GM19025 (cell line): ENCODE measurements around the gene ANKS1A.
"Not testable (repeated sequence)": the region's sequence is repeated elsewhere in the genome, so short reads cannot be mapped to it uniquely, and the experiment has no call there.

Experiments
- ATAC-seq: cut with Tn5 transposase; IDR thresholded peaks from one replicate; pipeline ENCODE4 v1.9.1; 2021; ENCODE audit warnings: mild to moderate bottlenecking, low read depth, moderate library complexity; ENCODE audit not compliant: unreplicated experiment

ANKS1A gene, protein sequence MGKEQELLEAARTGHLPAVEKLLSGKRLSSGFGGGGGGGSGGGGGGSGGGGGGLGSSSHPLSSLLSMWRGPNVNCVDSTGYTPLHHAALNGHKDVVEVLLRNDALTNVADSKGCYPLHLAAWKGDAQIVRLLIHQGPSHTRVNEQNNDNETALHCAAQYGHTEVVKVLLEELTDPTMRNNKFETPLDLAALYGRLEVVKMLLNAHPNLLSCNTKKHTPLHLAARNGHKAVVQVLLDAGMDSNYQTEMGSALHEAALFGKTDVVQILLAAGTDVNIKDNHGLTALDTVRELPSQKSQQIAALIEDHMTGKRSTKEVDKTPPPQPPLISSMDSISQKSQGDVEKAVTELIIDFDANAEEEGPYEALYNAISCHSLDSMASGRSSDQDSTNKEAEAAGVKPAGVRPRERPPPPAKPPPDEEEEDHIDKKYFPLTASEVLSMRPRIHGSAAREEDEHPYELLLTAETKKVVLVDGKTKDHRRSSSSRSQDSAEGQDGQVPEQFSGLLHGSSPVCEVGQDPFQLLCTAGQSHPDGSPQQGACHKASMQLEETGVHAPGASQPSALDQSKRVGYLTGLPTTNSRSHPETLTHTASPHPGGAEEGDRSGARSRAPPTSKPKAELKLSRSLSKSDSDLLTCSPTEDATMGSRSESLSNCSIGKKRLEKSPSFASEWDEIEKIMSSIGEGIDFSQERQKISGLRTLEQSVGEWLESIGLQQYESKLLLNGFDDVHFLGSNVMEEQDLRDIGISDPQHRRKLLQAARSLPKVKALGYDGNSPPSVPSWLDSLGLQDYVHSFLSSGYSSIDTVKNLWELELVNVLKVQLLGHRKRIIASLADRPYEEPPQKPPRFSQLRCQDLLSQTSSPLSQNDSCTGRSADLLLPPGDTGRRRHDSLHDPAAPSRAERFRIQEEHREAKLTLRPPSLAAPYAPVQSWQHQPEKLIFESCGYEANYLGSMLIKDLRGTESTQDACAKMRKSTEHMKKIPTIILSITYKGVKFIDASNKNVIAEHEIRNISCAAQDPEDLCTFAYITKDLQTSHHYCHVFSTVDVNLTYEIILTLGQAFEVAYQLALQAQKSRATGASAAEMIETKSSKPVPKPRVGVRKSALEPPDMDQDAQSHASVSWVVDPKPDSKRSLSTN

DNA sequence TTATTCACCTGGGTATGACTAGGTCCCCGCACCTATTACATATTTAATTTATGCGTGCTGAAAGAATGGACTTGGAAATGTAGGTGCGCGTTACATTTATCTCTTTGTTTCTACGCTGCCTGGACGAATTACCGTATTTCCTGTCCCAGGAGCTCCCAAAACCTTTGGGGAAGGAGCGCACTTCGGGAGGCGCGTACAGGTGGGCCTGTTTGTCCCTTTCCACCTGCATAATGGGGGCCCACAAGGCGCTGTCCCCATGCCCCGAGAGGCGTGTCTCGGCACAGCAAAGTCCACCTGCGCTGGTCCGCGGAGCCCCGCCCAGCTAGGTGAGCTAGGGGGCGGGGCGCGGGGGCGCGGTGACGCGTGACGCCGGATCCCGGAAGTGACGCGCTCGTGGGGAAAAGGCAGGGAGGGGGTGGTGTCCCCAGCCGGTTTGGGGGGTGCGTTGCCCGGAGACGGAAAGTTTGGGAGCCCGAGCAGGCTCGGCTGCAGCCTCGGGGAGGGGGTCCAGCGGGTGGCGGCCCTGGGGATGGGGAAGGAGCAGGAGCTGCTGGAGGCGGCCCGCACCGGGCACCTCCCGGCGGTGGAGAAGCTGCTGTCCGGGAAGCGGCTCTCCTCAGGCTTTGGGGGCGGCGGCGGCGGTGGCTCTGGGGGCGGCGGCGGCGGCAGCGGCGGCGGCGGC is at the start of gene ANKS1A:
Gene ANKS1A, plus strand, starts transcription at position 382 of the 682 bp plus-strand sequence. Its CDS starts 148 bp downstream, at position 530.
- no peak for ATAC-seq

DNA sequence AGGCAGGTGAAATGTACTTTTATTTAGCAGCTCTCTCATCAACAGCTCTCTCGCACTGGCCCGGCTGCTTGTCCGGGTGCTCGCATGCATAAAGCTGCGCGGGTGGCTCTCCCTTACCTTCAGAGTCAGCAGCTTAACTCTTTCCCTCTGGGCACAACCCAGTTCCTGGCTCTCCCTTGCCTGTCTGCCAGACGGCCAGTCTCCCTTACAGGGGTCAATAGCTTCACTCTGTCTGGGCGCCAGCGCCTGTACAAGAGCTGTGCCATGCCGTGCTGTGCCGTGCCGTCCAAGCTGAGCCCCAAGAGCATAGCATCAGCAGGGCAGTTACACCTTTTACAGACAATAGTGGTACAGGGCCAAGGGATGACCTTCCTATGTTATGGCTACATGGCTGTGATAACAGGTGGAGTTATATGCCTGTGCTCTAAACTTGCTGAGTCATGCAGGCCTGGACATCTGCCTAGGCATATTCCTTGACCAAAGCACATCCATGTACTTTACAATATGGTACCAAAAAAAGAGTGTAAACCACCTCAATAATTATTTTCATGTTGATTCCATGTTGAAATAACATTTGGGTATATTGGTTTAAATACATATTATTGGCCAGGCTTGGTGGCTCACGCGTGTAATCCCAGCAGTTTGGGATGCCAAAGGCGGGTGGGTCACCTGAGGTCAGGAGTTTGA is 49.2 kb upstream of the ANKS1A start:
- ATAC-seq = no peak

DNA sequence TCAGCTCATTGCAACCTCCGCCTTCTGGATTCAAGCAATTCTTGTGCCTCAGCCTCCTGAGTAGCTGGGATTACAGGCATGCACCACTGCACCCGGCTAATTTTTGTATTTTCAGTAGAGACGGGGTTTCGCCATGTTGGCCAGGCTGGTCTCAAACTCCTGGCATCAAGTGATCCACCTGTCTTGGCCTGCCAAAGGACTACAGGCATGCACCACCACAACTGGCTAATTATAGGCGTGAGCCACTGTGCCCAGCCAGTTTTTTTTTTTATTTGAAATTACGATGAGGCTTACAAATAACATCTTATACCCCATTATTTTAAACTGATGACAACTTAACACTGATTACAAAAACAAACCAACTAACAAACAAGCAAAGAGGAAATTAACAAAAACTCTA is 40.0 kb upstream of the ANKS1A start:
- not testable (repeated sequence) for ATAC-seq

DNA sequence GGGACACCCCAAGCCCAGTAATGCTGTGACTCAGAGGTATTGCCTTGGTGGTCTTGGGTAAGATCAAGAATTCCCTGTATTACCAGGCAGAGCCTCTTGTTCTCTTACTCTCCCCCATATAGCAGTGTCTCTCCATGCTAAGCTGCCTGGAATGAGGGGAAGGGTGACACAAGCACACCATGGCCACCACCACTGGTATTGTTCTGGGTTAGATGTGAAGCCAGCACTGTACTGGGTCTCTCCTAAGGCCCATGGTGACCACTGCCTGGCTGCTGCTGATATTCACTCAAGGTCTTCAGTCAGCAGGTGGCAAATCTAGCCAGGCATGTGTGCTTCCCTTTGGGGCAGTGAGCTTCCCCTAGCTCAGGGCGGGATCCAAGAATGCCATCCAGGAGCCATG is 37.7 kb upstream of the ANKS1A start:
- ATAC-seq = no peak

DNA sequence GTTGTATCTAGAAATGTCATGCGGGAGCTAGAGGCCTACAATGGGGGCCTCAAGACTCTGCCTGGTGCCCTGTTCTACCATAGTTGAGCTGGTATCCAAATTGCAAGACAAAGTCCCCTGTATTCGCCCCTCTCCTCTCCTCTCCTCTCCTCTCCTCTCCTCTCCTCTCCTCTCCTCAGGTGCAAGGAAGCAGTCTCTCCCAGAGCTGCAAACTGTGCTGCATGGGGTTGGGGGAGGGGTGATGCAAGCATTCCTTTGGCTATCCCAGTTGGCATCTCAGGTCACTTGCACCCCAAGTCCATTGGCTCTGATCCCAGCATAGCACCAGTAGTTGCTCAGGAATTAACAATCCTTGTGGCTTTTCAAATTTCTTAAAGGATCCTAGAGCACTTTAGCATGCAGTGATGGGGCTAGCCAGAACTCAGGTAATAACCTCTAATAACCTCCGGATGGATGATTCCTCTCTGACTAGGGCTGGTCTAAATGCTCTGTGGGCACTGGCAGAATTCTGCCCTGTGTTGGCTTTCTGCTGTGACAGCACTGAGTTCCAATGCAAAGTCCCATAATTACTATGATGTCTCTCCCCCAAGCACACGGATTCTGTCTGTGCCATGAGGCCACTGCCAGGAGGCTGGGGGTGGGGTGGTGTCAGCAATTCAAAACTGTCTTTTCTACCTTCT is 36.5 kb upstream of the ANKS1A start:
- no peak for ATAC-seq

DNA sequence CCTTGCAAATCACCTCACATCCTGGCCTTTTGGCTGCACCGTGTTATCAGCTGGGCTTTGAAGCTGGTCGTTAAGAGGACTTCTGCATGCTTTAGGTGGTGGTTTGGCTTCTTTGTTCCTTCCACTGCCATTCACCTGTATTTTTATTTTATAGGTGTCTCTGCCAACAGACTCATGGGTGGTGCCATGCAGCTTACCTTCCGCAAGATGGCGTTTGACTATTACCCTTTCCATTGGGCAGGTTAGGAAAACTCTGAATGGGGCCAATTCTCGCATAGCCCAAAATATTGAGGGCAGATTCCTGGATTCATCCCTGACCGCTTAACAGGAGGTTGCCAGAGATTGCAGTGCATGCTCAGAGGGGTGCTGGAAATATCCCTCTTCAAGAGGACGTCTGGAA is 33.6 kb upstream of the ANKS1A start:
- ATAC-seq = no peak

DNA sequence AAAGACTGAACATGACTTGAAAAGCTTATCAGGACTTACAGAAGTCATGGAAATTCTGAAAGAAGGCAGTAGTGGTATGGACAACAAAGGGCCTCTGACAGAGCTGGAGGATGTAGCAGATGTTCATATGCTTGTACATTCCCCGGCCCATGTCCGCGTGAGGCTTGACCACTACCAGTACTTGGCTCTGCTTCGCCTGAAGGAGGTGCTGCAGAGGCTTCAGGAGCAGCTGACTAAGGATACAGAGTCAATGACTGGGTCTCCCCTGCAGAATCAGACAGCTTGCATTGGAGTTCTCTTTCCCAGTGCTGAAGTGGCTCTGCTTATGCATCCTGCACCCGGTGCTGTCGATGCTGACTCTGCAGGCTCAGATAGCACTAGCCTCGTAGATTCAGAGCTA is 30.4 kb upstream of the ANKS1A start:
- no peak for ATAC-seq

DNA sequence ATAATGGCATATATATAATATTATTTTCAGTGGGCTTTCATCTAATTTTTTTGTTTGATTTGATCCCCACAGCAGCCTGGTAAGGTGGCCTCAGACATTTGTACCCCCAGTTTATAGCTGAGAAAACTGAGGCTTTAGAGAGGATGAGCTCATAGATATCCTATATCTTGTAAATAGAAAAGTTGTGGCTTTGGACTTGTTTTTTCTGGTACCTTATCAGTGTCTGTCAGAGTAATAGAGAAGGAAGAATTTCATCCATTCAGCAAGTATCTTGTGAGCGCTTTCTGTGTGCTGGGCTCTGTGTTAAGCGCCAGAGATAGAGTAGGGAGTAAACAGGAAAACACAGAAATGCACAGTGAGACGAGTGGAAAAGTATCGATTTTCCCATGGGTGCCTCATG is 29.1 kb upstream of the ANKS1A start:
- no peak for ATAC-seq

DNA sequence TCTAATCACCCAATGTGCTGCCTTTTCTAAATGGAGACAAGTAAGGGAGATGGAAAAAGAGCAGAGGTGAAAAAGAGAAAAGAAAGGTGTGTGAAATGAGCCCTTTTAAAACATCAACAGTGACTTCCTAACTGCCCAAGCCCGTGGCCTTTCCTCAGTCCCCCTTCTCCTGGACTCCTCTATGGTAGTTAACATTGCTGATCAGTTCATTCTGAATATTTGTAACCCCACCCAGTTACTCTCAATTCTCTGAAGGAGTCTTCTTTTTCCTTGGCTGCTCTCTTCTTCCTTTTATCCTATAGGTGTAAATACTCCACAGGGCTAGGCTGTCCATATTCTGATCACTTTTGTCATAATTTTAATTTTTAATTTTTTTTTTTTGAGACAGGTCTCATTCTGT is 28.3 kb upstream of the ANKS1A start:
- no peak for ATAC-seq

DNA sequence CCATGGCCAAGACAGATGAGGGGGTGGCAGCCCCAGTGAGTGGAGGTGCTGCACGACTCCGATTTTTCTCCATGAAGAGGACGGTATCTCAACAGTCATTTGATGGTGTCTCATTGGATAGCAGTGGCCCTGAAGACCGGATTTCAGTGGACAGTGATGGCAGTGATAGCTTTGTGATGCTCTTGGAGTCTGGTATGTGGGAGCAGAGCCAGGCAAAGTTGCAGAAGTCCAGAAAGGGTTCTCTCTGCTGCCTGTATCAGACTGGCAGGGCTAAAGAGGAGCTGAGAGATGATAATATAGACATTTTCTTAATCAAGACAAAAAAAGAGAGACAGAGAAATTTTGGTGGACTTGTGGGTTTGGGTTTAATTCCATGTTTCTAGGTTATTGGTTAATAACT is 25.0 kb upstream of the ANKS1A start:
- ATAC-seq = no peak

DNA sequence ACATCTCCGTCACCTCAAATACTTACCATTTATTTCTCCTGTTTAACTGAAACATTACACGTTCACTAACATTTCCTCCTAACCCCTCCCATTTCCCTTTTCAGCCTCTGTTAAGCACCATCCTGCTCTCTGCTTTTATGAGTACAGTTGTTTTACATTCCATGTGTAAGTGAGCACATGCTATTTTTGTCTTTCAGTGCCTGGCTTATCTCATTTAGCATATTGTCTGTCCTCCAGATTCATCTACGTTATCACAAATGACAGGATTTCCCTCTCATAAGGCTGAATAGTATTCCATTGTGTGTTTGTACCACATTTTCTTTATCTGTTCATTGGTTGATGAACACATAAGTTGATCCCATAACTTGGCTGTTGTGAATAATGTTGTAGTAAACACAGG is 23.9 kb upstream of the ANKS1A start:
- ATAC-seq = no peak

DNA sequence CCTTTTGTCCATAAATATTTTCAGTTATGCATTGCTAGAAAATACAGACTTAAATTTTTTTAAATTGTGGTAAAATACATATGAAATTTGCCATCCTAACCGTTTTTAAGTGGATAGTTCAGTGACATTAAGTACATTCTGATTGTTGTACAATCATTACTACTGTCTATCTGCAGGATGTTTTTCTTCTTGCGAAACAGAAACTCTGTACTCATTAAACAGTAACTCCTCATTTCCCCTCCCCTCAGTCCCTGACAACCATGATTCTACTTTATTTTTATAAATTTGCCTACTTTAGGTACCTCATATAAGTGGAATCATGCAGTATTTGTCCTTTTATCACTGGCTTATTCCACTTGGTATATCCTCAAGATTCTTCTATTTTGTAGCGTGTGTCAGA is 22.5 kb upstream of the ANKS1A start:
- no peak for ATAC-seq

DNA sequence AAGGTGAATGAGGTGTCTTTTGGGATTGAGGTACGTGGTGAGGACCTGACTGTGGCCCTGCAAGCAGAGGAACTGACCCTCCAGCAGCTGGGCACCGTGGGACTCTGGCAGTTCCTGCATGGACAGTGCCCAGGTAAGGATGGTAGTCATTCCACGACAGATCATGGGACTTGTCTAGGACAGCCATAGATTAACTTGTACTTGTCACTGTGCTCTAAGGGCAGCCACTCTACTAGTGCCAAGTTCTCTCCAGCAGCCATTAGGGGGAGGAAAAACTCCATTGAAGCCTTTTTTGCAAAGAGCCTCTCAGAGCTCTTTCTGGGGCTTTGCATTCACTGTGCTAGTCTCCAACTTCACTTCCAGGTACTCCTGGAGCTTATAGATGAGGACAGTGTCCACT is 21.6 kb upstream of the ANKS1A start:
- ATAC-seq = no peak

DNA sequence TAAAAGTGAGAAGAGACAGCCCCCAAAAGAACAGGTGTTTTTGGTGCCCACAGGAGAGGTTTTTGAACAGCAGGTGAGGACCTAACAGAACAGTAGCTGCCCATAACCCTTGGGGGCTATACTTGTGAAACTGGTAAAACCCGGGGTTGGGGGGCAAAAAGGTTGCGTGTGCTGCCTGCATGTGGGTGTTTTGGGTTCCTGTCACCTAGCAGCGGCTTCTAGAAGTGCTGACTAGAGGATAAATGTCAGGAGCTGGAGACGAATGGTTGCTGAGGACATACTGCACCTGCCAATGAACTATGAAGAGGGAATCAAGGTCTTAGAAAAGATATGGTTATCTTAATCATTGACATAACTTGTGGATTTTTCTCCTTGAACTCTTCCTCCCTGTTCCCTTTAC is 17.2 kb upstream of the ANKS1A start:
- ATAC-seq = no peak

DNA sequence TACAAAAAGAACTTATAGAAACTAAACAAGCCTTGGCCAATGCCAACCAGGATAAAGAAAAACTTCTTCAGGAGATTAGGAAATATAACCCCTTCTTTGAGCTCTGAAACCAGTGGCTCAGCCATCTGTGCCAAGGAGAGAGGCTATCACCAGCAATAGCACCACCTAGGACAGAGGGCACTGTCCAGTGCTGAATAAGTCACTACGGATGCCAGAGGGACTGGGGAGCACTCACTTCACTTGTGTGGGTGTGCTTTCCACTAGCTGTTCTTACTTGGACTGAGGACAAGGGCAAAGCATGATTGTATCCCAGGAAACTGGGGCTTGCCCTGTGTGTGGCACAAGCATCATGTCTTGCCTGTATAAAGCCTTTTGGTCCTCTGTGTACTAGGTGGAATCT is 16.7 kb upstream of the ANKS1A start:
- ATAC-seq = no peak

DNA sequence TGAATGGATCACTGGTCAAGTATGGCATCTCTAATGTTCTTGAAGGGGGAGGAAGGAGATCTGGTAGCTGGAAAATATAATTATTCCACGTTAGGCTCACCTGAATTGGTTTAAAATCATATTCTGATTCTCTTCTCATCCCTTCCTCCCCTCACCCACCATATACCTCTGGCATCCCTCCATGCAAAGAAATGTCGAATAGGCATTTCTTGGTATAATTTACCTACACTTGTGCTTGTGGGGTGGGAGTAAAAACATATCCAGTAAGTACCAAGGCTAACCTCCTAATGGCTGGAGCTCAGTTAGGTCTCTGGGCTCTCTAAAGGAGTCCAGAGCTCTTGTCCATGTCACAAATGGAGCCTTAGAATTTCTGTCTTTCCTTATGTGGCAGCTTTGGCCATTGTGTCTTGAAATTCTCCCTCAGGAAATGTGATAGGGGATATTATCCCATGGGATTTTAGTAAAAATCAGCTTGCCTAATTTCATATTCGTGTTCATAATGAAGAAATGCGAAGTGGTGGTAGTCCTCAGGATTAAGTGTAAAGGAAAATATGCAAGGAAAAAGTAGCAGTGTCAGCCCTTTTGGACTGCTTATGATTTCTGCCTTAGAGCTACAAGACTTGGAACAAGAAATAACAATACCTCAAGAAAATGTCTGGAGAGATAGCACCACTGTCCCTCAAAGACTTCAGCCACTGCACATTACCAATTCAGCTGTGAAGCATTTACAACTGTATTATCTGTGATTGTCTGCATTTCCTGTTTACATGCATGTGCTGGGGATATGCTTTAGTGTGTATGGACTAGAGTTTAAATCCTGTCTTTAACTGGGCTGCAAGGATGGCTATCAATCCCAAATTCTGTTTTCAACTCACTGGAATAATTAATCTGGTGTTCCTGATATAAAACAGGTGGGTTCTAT is 13.5 kb upstream of the ANKS1A start:
- no peak for ATAC-seq

DNA sequence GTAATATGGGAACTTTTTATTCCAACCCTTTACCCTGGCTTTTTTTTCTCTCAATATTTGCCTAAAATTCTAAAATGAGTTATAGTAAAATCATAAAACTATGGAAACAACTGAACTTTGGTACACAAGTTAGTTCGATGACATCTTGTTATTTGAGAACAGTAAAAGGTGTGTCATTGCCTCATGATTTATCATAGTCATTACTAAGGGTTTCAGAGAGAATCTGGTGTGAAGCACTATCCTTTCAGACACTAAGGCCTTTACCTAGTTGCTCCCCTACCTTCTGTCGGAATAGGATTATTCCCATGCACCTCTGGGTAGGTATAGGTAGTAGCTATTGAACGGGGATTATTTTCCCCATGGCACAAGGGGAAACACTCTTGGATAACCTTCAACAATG is 12.6 kb upstream of the ANKS1A start:
- ATAC-seq = no peak

DNA sequence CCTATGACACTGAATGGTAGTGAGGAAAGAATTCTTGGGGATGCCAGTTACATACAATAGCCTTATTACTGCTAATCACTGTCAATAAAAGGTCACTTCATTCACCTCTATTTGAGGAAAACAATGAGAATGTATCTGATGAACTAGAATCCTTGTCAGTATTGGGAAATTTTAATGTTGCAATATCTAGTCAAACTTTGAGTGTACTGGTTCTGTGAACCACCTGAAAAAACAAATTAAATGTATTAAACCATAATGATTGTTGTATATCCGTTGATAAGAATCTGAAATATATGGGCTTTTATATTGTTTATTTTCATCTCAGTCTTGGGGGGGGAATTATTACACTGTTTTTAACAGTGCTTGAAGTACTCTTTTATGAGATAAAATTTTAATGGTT is 11.8 kb upstream of the ANKS1A start:
- ATAC-seq = no peak
